ENCODE results near the gene PISD. TPM values are rescaled to one million over a fixed set of nuclear protein-coding genes. Genes with fewer than 3 reads are reported as not detected.

The PISD gene
- total RNA-seq, 2 donors from 2014 or later: 35.1 to 91.2 TPM

- TF ChIP-seq POLR2AphosphoS5 (IDR thresholded peaks at IDR 0.05) (no peak), POLR2A (IDR thresholded peaks at IDR 0.05) (no peak), CTCF (IDR thresholded peaks at IDR 0.05) (no peak)
- intact Hi-C loops (cut with DNase I): no loop called here
- WGBS: 62% methylated on average over 5 of the region's 5 CpGs
- no peaks in the 10 kb centered on the region for H3K4me1 ChIP-seq (replicated peaks)
- H3K36me3 ChIP-seq: no peaks in the 10 kb centered on the region
- no peaks in the 10 kb centered on the region for H3K9me3 ChIP-seq
- H3K4me3 ChIP-seq: no peak overlapping the region
- no peak overlapping the region for H3K27ac ChIP-seq
- DNase-seq (ENCODE audit: low spot score): no peak
- no peaks in the 10 kb centered on the region for H3K27me3 ChIP-seq (replicated peaks; ENCODE audit: insufficient read depth)
Observed at GRCh38 chr22:31618471-31619176, 43.4 kb downstream of the PISD start.

GRCh38 chr22:31618057-31618456, 44.0 kb downstream of the PISD start:
- Histone ChIP-seq H3K4me3 (no peak overlapping the region), H3K27ac (no peak overlapping the region), H3K9me3 (no peaks in the 10 kb centered on the region), H3K4me1 (replicated peaks) (no peaks in the 10 kb centered on the region), H3K27me3 (replicated peaks; ENCODE audit: insufficient read depth) (no peaks in the 10 kb centered on the region), H3K36me3 (no peaks in the 10 kb centered on the region)
- intact Hi-C loops (cut with DNase I): no loop called here
- DNase-seq (ENCODE audit: low spot score): no peak
- 55% methylated on average over 17 of the region's 17 CpGs for WGBS
- TF ChIP-seq POLR2AphosphoS5 (IDR thresholded peaks at IDR 0.05) (no peak), CTCF (IDR thresholded peaks at IDR 0.05) (no peak), POLR2A (IDR thresholded peaks at IDR 0.05) (no peak)

- WGBS: 87% methylated on average over 9 of the region's 9 CpGs
- no peak for TF ChIP-seq POLR2A (IDR thresholded peaks at IDR 0.05)
- no peaks in the 10 kb centered on the region for H3K36me3 ChIP-seq
- H3K4me3 ChIP-seq: no peak overlapping the region
- no peak overlapping the region for H3K27ac ChIP-seq
- intact Hi-C loops (cut with DNase I): no loop called here
- no peak for DNase-seq (ENCODE audit: low spot score)
- H3K9me3 ChIP-seq: no peaks in the 10 kb centered on the region
- no peaks in the 10 kb centered on the region for H3K27me3 ChIP-seq (replicated peaks; ENCODE audit: insufficient read depth)
- no peaks in the 10 kb centered on the region for H3K4me1 ChIP-seq (replicated peaks)
Observed at GRCh38 chr22:31616315-31616980, 45.6 kb downstream of the PISD start.

- no peaks in the 10 kb centered on the region for H3K36me3 ChIP-seq
- H3K4me3 ChIP-seq: no peak overlapping the region
- H3K9me3 ChIP-seq: no peaks in the 10 kb centered on the region
- WGBS: 76% methylated on average over 4 of the region's 4 CpGs
- no peak overlapping the region for H3K27ac ChIP-seq
- H3K4me1 ChIP-seq (replicated peaks): no peaks in the 10 kb centered on the region
- TF ChIP-seq CTCF (IDR thresholded peaks at IDR 0.05) (no peak), POLR2AphosphoS5 (IDR thresholded peaks at IDR 0.05) (no peak), POLR2A (IDR thresholded peaks at IDR 0.05) (no peak)
- intact Hi-C loops (cut with DNase I): no loop called here
- H3K27me3 ChIP-seq (replicated peaks; ENCODE audit: insufficient read depth): no peaks in the 10 kb centered on the region
- no peak for DNase-seq (ENCODE audit: low spot score)
Observed at GRCh38 chr22:31615940-31616314, 46.1 kb downstream of the PISD start.

GRCh38 chr22:31615491-31615860, 46.5 kb downstream of the PISD start:
- H3K27ac ChIP-seq: no peak overlapping the region
- intact Hi-C loops (cut with DNase I): no loop called here

More at GRCh38 chr22:31615491-31615860, 46.5 kb downstream of the PISD start:
- TF ChIP-seq POLR2A (IDR thresholded peaks at IDR 0.05): no peak
- TF ChIP-seq POLR2AphosphoS5 (IDR thresholded peaks at IDR 0.05): no peak
- no peak for DNase-seq (ENCODE audit: low spot score)
- Histone ChIP-seq H3K4me1 (replicated peaks) (no peaks in the 10 kb centered on the region), H3K27me3 (replicated peaks; ENCODE audit: insufficient read depth) (no peaks in the 10 kb centered on the region), H3K9me3 (no peaks in the 10 kb centered on the region), H3K4me3 (no peak overlapping the region), H3K36me3 (no peaks in the 10 kb centered on the region)
- 80% methylated on average over 4 of the region's 4 CpGs for WGBS
